Gastrocnemius medialis (tissue), 4 donors: Measurements from ENCODE around the gene TPSG1.

Source experiments
- POLR2A ChIP-seq, 2 donors: fragments of 450-650 bp; IDR thresholded peaks; one replicate each; pipeline ENCODE4 v1.6.1; 2017; ENCODE audit warnings: antibody characterized with exemption in 2 of 2, mild to moderate bottlenecking in 2 of 2, moderate library complexity in 2 of 2
- TF ChIP-seq, protein P1 (sequence below), 5 experiments: fragments of 450-650 bp in 3 of 5; fragments of 200-600 bp in 2 of 5; sonication (generic) in 2 of 5; IDR thresholded peaks in 4 of 5; conservative IDR thresholded peaks in 1 of 5; 1 replicate in 4 of 5; 2 replicates in 1 of 5; pipeline ENCODE4 v1.5.1; 2016 to 2019; ENCODE audit warnings: antibody characterized with exemption in 5 of 5, mild to moderate bottlenecking in 3 of 5, moderate library complexity in 3 of 5

- TF ChIP-seq POLR2A (IDR thresholded peaks at IDR 0.05), result no peak
- TF ChIP-seq, protein P1, sequence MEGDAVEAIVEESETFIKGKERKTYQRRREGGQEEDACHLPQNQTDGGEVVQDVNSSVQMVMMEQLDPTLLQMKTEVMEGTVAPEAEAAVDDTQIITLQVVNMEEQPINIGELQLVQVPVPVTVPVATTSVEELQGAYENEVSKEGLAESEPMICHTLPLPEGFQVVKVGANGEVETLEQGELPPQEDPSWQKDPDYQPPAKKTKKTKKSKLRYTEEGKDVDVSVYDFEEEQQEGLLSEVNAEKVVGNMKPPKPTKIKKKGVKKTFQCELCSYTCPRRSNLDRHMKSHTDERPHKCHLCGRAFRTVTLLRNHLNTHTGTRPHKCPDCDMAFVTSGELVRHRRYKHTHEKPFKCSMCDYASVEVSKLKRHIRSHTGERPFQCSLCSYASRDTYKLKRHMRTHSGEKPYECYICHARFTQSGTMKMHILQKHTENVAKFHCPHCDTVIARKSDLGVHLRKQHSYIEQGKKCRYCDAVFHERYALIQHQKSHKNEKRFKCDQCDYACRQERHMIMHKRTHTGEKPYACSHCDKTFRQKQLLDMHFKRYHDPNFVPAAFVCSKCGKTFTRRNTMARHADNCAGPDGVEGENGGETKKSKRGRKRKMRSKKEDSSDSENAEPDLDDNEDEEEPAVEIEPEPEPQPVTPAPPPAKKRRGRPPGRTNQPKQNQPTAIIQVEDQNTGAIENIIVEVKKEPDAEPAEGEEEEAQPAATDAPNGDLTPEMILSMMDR (IDR thresholded peaks at IDR 0.05 in 4 of 5, conservative IDR thresholded peaks at IDR 0.05 in 1 of 5), result no peak
Measured at GRCh38 chr16:1245452-1246020, 20.5 kb upstream of the TPSG1 start.
